ENCODE measurements around the gene USP35. TPM values are rescaled to one million over a fixed set of nuclear protein-coding genes. Genes with fewer than 3 reads are reported as not detected.
A peak's percentile ranks its signal among the peaks of the same experiment; 100 is the strongest.

Gene USP35
- total and polyA plus RNA-seq, 4 donors = 3.0 to 28.0 (median 22.7) TPM

DNA sequence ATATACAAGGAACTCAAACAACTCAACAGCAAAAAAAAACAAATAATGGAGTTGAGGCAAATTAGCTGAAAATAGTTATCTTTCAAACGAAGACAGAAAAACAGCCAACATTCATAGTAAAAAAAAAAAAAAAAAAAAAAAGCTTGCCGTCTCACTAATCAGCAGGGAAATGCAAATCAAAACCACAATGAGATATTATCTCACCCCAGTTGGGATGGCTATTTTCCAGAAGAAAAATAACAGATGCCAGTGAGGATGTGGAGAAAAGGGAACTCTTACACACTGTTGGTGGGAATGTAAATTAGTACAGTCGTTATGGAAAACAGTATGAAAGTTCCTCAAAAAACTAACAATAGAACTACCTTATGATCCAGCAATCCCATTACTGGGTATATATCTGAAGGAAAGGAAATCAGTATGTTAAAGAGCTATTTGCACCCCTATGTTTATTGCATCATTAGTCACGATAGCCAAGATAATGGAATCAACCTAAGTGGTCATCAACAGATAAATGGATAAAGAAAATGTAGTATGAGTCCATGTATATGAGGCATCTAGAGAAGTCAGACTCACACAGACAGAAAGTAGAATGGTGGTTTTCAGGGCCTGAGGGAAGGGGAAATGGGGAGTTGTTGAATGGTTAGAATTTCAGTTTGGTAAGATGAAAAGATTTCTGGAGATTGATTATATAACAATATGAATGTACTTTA is 56.0 kb downstream of the USP35 start:
- H3K27me3 ChIP-seq (ENCODE audit: control insufficient read depth in 1 of 2, insufficient read depth in 2 of 2, low read length in 1 of 2) = no peaks in the 10 kb centered on the region
- intact Hi-C loops (cut with DNase I) = no loop called here
- WGBS, 2 donors = 19 to 29% methylated on average over 4 of the region's 4 CpGs
- H3K9me3 ChIP-seq (ENCODE audit: control insufficient read depth, low read length) = no peaks in the 10 kb centered on the region
- peaks cover 0 to 2% of the 10 kb centered on the region in 2 donors for H3K36me3 ChIP-seq (ENCODE audit: control insufficient read depth in 1 of 2, insufficient read depth in 2 of 2, low read length in 1 of 2)
- H3K4me1 ChIP-seq (ENCODE audit: control insufficient read depth in 1 of 2, insufficient read depth in 2 of 2, low read length in 2 of 2) = peaks cover 0 to 5% of the 10 kb centered on the region in 2 donors
- DNase-seq (no peak), ATAC-seq (ENCODE audit: low FRiP score) (no peak)
- H3K27ac ChIP-seq (ENCODE audit: low read depth in 1 of 2, low read length in 2 of 2) = no peak overlapping the region
- H3K4me3 ChIP-seq (ENCODE audit: low read length in 2 of 2) = no peak overlapping the region

DNA sequence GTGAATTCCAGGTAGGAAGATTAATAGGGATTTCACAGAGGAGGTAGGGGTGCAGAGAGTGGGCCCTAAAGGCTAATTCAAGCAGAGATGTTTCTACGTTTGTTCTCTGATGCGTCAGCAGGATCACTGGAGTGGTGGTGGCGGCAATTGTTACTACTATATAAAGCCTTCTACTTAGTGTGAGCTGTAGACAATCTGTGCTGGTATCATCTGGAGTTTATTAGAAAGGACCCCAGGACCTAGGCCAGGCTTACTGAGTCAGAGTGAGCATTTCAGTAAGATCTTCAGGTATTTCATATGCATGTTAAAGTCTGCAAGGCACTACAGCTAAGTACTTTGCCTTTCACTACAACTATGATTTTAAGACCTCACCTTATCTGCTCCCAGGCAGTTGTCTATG is 59.5 kb downstream of the USP35 start:
- H3K27ac ChIP-seq (ENCODE audit: low read depth in 1 of 2, low read length in 2 of 2) = no peak overlapping the region
- no peak overlapping the region for H3K4me3 ChIP-seq (ENCODE audit: low read length in 2 of 2)
- intact Hi-C loops (cut with DNase I) = no loop called here
- H3K27me3 ChIP-seq (ENCODE audit: control insufficient read depth in 1 of 2, insufficient read depth in 2 of 2, low read length in 1 of 2) = no peaks in the 10 kb centered on the region
- H3K4me1 ChIP-seq (ENCODE audit: control insufficient read depth in 1 of 2, insufficient read depth in 2 of 2, low read length in 2 of 2) = peaks cover 7 to 19% of the 10 kb centered on the region in 2 donors
- DNase-seq (no peak), ATAC-seq (ENCODE audit: low FRiP score) (no peak)
- no peaks in the 10 kb centered on the region for H3K36me3 ChIP-seq (ENCODE audit: control insufficient read depth in 1 of 2, insufficient read depth in 2 of 2, low read length in 1 of 2)
- 90 to 94% methylated on average over 3 of the region's 3 CpGs for WGBS, 2 donors
- H3K9me3 ChIP-seq (ENCODE audit: control insufficient read depth, low read length) = no peaks in the 10 kb centered on the region

DNA sequence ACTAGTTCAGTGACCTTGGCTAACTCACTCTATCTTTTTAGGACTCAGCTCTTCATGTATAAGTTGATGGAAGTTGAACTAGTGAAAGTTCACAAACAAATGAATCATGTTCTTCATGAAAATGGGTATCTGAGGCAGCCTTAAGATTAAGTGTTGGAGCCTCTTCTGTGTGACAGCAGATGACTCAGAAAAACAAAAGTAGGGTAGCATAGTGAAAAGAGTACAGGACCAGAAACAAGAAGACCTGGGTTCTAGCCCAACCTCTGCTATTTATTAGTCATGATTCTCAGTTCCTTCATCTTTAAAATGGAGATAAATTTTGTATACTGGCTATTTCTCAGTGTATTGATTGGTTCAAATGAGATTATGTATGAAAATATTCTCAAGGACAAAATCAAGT is 60.2 kb downstream of the USP35 start:
- no peak for ATAC-seq (ENCODE audit: low FRiP score)
- no peaks in the 10 kb centered on the region for H3K9me3 ChIP-seq (ENCODE audit: control insufficient read depth, low read length)
- no peak for DNase-seq
- intact Hi-C loops (cut with DNase I) = no loop called here
- H3K27ac ChIP-seq (ENCODE audit: low read depth in 1 of 2, low read length in 2 of 2) = no peak overlapping the region
- no peaks in the 10 kb centered on the region for H3K27me3 ChIP-seq (ENCODE audit: control insufficient read depth in 1 of 2, insufficient read depth in 2 of 2, low read length in 1 of 2)
- H3K36me3 ChIP-seq (ENCODE audit: control insufficient read depth in 1 of 2, insufficient read depth in 2 of 2, low read length in 1 of 2) = no peaks in the 10 kb centered on the region
- no peak overlapping the region for H3K4me3 ChIP-seq (ENCODE audit: low read length in 2 of 2)
- H3K4me1 ChIP-seq (ENCODE audit: control insufficient read depth in 1 of 2, insufficient read depth in 2 of 2, low read length in 2 of 2) = peaks cover 6 to 19% of the 10 kb centered on the region in 2 donors

DNA sequence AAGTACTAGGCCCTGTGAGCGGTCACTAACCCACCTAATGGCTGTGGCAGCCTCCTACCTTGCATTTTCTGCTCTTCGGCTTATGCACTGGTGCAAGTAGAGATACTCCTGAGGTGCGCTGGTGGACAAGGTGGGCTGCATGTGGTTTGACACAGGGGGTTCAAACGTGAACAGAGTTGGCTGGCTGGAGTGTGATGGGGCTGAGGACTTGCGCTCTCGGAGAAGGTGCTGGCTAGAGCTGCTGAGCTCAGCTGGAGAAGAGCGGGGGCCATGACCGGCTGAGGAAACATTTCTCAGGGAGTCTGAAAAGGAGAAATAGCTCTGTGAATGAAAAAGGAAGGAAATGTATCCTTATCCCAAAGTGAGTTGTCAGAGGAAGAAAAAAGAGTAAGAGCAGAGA is 61.4 kb downstream of the USP35 start:
- H3K27ac ChIP-seq (ENCODE audit: low read depth in 1 of 2, low read length in 2 of 2) = peak overlapping the region in 1 of 2 donors; percentile 72
- intact Hi-C loops (cut with DNase I) = no loop called here
- no peaks in the 10 kb centered on the region for H3K36me3 ChIP-seq (ENCODE audit: control insufficient read depth in 1 of 2, insufficient read depth in 2 of 2, low read length in 1 of 2)
- no peaks in the 10 kb centered on the region for H3K9me3 ChIP-seq (ENCODE audit: control insufficient read depth, low read length)
- no peak overlapping the region for H3K4me3 ChIP-seq (ENCODE audit: low read length in 2 of 2)
- ATAC-seq (ENCODE audit: low FRiP score) (no peak), DNase-seq (no peak)
- H3K27me3 ChIP-seq (ENCODE audit: control insufficient read depth in 1 of 2, insufficient read depth in 2 of 2, low read length in 1 of 2) = no peaks in the 10 kb centered on the region
- peaks cover 3 to 25% of the 10 kb centered on the region in 2 donors for H3K4me1 ChIP-seq (ENCODE audit: control insufficient read depth in 1 of 2, insufficient read depth in 2 of 2, low read length in 2 of 2)
- 80 to 86% methylated on average over 8 of the region's 8 CpGs for WGBS, 2 donors

DNA sequence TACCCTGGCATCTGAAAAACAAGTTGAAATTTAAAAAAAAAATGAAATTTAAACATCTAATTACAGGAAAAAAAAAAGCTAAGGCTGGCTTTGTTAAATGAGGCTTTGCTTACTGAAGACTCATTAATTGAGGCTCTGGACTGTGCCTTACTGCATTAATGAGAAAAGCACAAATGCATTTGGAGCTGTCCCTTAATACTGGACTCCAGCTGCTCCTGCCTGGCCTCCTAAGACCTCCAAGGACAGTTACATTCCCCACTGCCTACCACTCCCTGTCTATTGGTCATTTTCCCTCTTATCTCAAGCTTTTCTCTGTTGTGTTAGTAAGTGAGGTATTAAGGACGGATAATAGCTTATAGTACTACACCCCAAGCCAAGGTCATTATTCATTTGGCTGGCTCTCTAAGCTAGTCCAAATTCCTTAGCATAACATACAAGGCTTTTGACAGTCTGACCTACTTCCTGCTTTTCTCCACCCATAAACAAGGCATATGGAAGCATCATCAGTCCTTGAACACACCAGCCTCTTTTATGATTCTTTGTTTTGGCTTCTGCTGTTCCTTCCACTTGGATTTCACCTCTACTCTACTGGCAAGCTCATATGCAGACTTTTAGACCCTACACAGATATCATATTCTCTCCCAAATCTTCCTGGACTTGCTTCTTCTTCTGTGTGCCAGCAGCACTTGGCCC is 62.5 kb downstream of the USP35 start:
- Histone ChIP-seq H3K4me1 (ENCODE audit: control insufficient read depth in 1 of 2, insufficient read depth in 2 of 2, low read length in 2 of 2) (peaks cover 3 to 25% of the 10 kb centered on the region in 2 donors), H3K4me3 (ENCODE audit: low read length in 2 of 2) (no peak overlapping the region), H3K27ac (ENCODE audit: low read depth in 1 of 2, low read length in 2 of 2) (peak overlapping the region; percentile 91 to 95), H3K9me3 (ENCODE audit: control insufficient read depth, low read length) (no peaks in the 10 kb centered on the region), H3K27me3 (ENCODE audit: control insufficient read depth in 1 of 2, insufficient read depth in 2 of 2, low read length in 1 of 2) (no peaks in the 10 kb centered on the region), H3K36me3 (ENCODE audit: control insufficient read depth in 1 of 2, insufficient read depth in 2 of 2, low read length in 1 of 2) (no peaks in the 10 kb centered on the region)
- 0 to 2% methylated on average over 1 of the region's 1 CpG for WGBS, 2 donors
- intact Hi-C loops (cut with DNase I) = no loop called here
- ATAC-seq (ENCODE audit: low FRiP score) = peak; percentile 54
- no peak for DNase-seq

DNA sequence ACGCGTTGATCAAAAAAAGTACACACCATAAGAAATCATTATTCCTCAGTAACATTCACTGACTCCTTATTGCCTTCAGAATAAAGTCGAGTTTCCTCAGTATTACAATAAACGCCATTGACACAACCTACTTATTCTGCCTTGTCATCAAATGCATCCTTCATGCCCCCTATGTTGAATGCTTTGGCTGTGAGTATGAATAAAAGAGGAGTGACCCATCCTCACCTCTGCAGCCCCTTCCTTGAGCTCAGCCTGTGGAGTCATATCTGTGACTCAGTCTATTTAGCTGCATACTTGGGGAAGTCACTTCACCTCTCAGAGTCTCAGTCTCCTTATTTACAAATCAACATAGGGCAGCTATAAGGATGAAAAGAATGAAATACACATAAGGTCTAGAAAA is 65.1 kb downstream of the USP35 start:
- Histone ChIP-seq H3K9me3 (ENCODE audit: control insufficient read depth, low read length) (no peaks in the 10 kb centered on the region), H3K4me3 (ENCODE audit: low read length in 2 of 2) (no peak overlapping the region), H3K27me3 (ENCODE audit: control insufficient read depth in 1 of 2, insufficient read depth in 2 of 2, low read length in 1 of 2) (no peaks in the 10 kb centered on the region), H3K4me1 (ENCODE audit: control insufficient read depth in 1 of 2, insufficient read depth in 2 of 2, low read length in 2 of 2) (peaks cover 2 to 25% of the 10 kb centered on the region in 2 donors), H3K36me3 (ENCODE audit: control insufficient read depth in 1 of 2, insufficient read depth in 2 of 2, low read length in 1 of 2) (no peaks in the 10 kb centered on the region), H3K27ac (ENCODE audit: low read depth in 1 of 2, low read length in 2 of 2) (no peak overlapping the region)
- no peak for ATAC-seq (ENCODE audit: low FRiP score)
- no peak for DNase-seq
- WGBS, 2 donors = 91 to 93% methylated on average over 4 of the region's 4 CpGs
- intact Hi-C loops (cut with DNase I) = no loop called here

DNA sequence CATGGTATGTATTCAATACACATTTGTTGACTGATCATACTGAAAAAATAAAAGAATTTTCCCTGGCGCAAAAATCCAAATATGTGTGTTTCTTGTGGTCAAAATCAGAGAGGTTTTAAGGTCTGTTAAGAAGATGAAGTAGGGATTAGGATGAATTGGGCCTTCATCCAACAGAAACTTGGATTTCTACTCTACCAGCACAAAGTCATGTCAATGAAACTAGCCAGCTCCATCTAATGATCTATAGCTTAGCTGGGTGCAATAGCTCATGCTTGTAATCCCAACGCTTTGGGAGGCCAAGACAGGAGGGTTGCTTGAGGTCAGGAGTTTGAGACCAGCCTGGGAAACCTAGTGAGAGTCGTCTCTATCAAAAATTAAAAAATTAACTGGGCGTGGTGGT is 65.5 kb downstream of the USP35 start:
- Histone ChIP-seq H3K9me3 (ENCODE audit: control insufficient read depth, low read length) (no peaks in the 10 kb centered on the region), H3K27ac (ENCODE audit: low read depth in 1 of 2, low read length in 2 of 2) (no peak overlapping the region), H3K4me1 (ENCODE audit: control insufficient read depth in 1 of 2, insufficient read depth in 2 of 2, low read length in 2 of 2) (peaks cover 2 to 25% of the 10 kb centered on the region in 2 donors), H3K36me3 (ENCODE audit: control insufficient read depth in 1 of 2, insufficient read depth in 2 of 2, low read length in 1 of 2) (no peaks in the 10 kb centered on the region), H3K4me3 (ENCODE audit: low read length in 2 of 2) (no peak overlapping the region), H3K27me3 (ENCODE audit: control insufficient read depth in 1 of 2, insufficient read depth in 2 of 2, low read length in 1 of 2) (no peaks in the 10 kb centered on the region)
- intact Hi-C loops (cut with DNase I) = no loop called here
- ATAC-seq (ENCODE audit: low FRiP score) = no peak
- DNase-seq = no peak
- 59 to 60% methylated on average over 4 of the region's 4 CpGs for WGBS, 2 donors

DNA sequence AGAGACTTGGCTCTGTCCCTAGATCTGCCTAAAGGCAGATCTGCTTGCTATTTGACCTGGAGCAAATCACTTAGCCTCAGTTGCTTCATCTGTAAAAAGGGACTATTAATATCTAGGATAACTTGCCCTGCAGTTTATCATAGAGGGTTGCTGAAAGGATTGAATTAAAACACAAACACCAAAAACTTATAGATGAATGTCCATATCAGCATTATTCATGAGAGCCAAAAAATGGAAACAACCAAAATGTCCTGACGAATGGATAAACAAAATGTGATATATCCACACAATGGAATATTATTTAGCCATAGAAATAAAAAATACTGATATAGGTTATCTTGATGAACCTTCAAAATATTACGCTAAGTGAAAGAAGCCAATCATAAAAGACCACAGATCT is 67.2 kb downstream of the USP35 start:
- H3K27ac ChIP-seq (ENCODE audit: low read depth in 1 of 2, low read length in 2 of 2) = peak overlapping the region in 1 of 2 donors; percentile 73
- no peaks in the 10 kb centered on the region for H3K27me3 ChIP-seq (ENCODE audit: control insufficient read depth in 1 of 2, insufficient read depth in 2 of 2, low read length in 1 of 2)
- H3K4me3 ChIP-seq (ENCODE audit: low read length in 2 of 2) = no peak overlapping the region
- ATAC-seq (ENCODE audit: low FRiP score) (no peak), DNase-seq (no peak)
- H3K36me3 ChIP-seq (ENCODE audit: control insufficient read depth in 1 of 2, insufficient read depth in 2 of 2, low read length in 1 of 2) = no peaks in the 10 kb centered on the region
- 92 to 93% methylated on average over 2 of the region's 2 CpGs for WGBS, 2 donors
- H3K9me3 ChIP-seq (ENCODE audit: control insufficient read depth, low read length) = no peaks in the 10 kb centered on the region
- intact Hi-C loops (cut with DNase I) = loop anchor here (2.0 to 5.0 kb wide), 2 partner anchors 23 to 51 kb away; no protein-coding TSS in a partner anchor
- peaks cover 4 to 22% of the 10 kb centered on the region in 2 donors for H3K4me1 ChIP-seq (ENCODE audit: control insufficient read depth in 1 of 2, insufficient read depth in 2 of 2, low read length in 2 of 2)

DNA sequence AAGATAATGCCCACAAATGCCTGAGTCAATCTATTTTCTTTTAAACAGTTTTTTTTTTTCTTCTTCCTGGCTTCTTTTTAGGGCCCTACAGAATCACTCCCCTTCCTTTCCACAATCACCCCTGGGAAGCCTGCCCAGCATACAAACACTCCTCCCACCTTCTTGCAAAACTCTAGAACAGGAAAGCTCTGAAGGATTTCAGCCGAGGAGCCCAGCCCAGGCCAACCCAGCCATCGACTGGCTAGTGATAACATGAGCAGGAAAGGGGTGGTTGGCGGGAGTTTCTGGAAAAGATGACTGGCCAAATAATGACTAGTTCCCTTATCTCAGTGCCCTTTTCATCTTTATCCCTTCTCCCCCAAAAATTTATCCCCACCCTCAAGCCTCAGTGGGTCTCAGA is 68.2 kb downstream of the USP35 start:
- Histone ChIP-seq H3K4me3 (ENCODE audit: low read length in 2 of 2) (no peak overlapping the region), H3K4me1 (ENCODE audit: control insufficient read depth in 1 of 2, insufficient read depth in 2 of 2, low read length in 2 of 2) (peaks cover 2 to 15% of the 10 kb centered on the region in 2 donors), H3K27me3 (ENCODE audit: control insufficient read depth in 1 of 2, insufficient read depth in 2 of 2, low read length in 1 of 2) (no peaks in the 10 kb centered on the region), H3K27ac (ENCODE audit: low read depth in 1 of 2, low read length in 2 of 2) (peak overlapping the region; percentile 37 to 64), H3K9me3 (ENCODE audit: control insufficient read depth, low read length) (no peaks in the 10 kb centered on the region), H3K36me3 (ENCODE audit: control insufficient read depth in 1 of 2, insufficient read depth in 2 of 2, low read length in 1 of 2) (no peaks in the 10 kb centered on the region)
- intact Hi-C loops (cut with DNase I) = loop anchor here (2.0 to 5.0 kb wide), 2 partner anchors 24 to 50 kb away; no protein-coding TSS in a partner anchor
- ATAC-seq (ENCODE audit: low FRiP score) (peak; percentile 93), DNase-seq (peak; percentile 92 to 93)
- 3% methylated on average over 3 of the region's 3 CpGs for WGBS, 2 donors

Data from aorta (tissue), 5 donors.